ENCODE data around the gene ACER1. TPM values are rescaled to one million over a fixed set of nuclear protein-coding genes. Genes with fewer than 3 reads are reported as not detected.

Gene ACER1
- total RNA-seq, 1 donor from 2014 or later, result not detected

DNA sequence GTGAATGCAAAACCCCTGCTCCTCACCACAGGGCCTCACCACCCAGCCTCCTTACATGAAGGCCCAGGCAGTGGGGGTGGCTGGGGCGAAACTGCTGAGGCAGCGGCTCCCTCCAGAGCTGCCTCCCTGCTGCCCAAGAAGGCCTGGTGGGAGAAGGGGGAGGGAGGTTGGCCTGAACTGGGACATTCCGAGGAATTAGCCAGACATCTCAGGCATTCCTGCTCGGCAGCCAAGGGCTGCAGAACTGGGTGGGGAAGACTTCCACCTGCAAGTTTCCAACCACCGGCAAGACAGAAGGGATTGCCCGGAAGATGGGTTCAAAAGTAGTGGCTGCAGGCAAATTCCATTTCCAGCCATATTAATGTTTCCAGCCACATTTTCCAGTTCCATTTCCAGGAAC is 44.6 kb upstream of the ACER1 start:
- H3K36me3 Mint-ChIP-seq (ENCODE audit: low read depth), result peaks cover 23% of the 10 kb centered on the region
- no peaks in the 10 kb centered on the region for H3K27me3 Mint-ChIP-seq (ENCODE audit: low read depth)
- TF ChIP-seq CTCF (IDR thresholded peaks at IDR 0.05), result no peak
- peaks cover 3% of the 10 kb centered on the region for H3K9me3 Mint-ChIP-seq (ENCODE audit: low read depth)
- DNase-seq (ENCODE audit: low spot score), result no peak
- peaks cover 37% of the 10 kb centered on the region for H3K4me1 Mint-ChIP-seq (ENCODE audit: low read depth)
- H3K27ac Mint-ChIP-seq (ENCODE audit: unreplicated experiment), result peak overlapping the region; percentile 82
- H3K4me3 Mint-ChIP-seq (ENCODE audit: unreplicated experiment), result no peak overlapping the region

- no peak for TF ChIP-seq CTCF (IDR thresholded peaks at IDR 0.05)
- Mint-ChIP-seq H3K4me1 (ENCODE audit: low read depth) (peaks cover 43% of the 10 kb centered on the region), H3K27ac (ENCODE audit: unreplicated experiment) (peak overlapping the region; percentile 71), H3K4me3 (ENCODE audit: unreplicated experiment) (no peak overlapping the region), H3K27me3 (ENCODE audit: low read depth) (no peaks in the 10 kb centered on the region), H3K36me3 (ENCODE audit: low read depth) (peaks cover 17% of the 10 kb centered on the region), H3K9me3 (ENCODE audit: low read depth) (peaks cover 3% of the 10 kb centered on the region)
- no peak for DNase-seq (ENCODE audit: low spot score)
Observed at GRCh38 chr19:6376512-6377190, 43.2 kb upstream of the ACER1 start.

- no peaks in the 10 kb centered on the region for H3K27me3 Mint-ChIP-seq (ENCODE audit: low read depth)
- peak within 1 kb of the TSS; percentile 71 for H3K27ac Mint-ChIP-seq (ENCODE audit: unreplicated experiment)
- no peak within 1 kb of the TSS for H3K4me3 Mint-ChIP-seq (ENCODE audit: unreplicated experiment)
- DNase-seq (ENCODE audit: low spot score), result no peak
- peaks cover 43% of the 10 kb centered on the region for H3K4me1 Mint-ChIP-seq (ENCODE audit: low read depth)
- no peak for TF ChIP-seq CTCF (IDR thresholded peaks at IDR 0.05)
- peaks cover 3% of the 10 kb centered on the region for H3K9me3 Mint-ChIP-seq (ENCODE audit: low read depth)
- H3K36me3 Mint-ChIP-seq (ENCODE audit: low read depth), result peaks cover 11% of the 10 kb centered on the region
Observed at GRCh38 chr19:6375411-6376010, 42.1 kb upstream of the ACER1 start, which contains the start of gene PSPN. TSS of gene PSPN (minus strand) at chr19:6375933. CDS start at chr19:6375849, 84 bp downstream.

DNA sequence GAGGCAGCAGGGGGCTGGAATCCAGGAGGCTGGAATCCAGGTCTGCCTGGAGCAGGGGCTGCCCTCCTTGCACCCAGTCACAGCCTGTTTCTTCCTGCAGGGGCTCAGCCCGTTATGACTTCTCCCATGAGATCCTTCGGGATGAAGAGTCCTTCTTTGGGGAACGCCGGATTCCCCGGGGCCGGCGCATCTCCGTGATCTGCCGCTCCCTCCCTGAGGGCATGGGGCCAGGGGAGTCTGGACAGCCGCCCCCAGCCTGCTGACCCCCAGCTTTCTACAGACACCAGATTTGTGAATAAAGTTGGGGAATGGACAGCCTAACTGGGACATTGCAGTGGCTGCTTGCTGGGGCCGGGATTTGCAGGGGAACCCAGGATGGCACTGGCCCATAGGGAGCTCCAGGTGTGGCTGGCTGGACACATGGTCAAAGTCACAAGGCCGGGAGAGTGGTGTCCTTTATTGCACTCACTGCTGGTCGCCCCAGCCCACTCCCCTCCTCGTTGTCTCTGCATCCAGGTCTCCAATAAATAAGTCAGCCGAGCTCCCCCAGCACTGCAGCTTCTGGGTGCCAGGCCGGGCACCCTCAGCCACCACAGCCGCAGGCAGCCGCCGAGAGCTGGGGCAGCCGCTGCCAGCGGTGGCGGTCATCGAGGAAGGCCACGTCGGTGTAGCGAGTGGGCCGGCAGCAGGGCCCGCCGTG is 41.4 kb upstream of the ACER1 start:
- Mint-ChIP-seq H3K4me3 (ENCODE audit: unreplicated experiment) (peak overlapping the region; percentile 12), H3K9me3 (ENCODE audit: low read depth) (peaks cover 2% of the 10 kb centered on the region), H3K4me1 (ENCODE audit: low read depth) (peaks cover 43% of the 10 kb centered on the region), H3K36me3 (ENCODE audit: low read depth) (peaks cover 5% of the 10 kb centered on the region), H3K27ac (ENCODE audit: unreplicated experiment) (peak overlapping the region; percentile 66), H3K27me3 (ENCODE audit: low read depth) (no peaks in the 10 kb centered on the region)
- TF ChIP-seq CTCF (IDR thresholded peaks at IDR 0.05), result no peak
- no peak for DNase-seq (ENCODE audit: low spot score)

GRCh38 chr19:6374161-6374709 is 40.8 kb upstream of the ACER1 start:
- Mint-ChIP-seq H3K36me3 (ENCODE audit: low read depth) (peaks cover 4% of the 10 kb centered on the region), H3K4me3 (ENCODE audit: unreplicated experiment) (peak overlapping the region; percentile 79)
- TF ChIP-seq CTCF (IDR thresholded peaks at IDR 0.05), result no peak

More at GRCh38 chr19:6374161-6374709, 40.8 kb upstream of the ACER1 start:
- DNase-seq (ENCODE audit: low spot score), result peak; percentile 94
- Mint-ChIP-seq H3K4me1 (ENCODE audit: low read depth) (peaks cover 43% of the 10 kb centered on the region), H3K9me3 (ENCODE audit: low read depth) (no peaks in the 10 kb centered on the region), H3K27ac (ENCODE audit: unreplicated experiment) (peak overlapping the region; percentile 66), H3K27me3 (ENCODE audit: low read depth) (no peaks in the 10 kb centered on the region)
